ENCODE measurements around the gene NELFCD. TPM values are rescaled to one million over a fixed set of nuclear protein-coding genes. Genes with fewer than 3 reads are reported as not detected.

The NELFCD gene
- total RNA-seq, 1 experiment from 2014 or later = 88.2 TPM

DNA sequence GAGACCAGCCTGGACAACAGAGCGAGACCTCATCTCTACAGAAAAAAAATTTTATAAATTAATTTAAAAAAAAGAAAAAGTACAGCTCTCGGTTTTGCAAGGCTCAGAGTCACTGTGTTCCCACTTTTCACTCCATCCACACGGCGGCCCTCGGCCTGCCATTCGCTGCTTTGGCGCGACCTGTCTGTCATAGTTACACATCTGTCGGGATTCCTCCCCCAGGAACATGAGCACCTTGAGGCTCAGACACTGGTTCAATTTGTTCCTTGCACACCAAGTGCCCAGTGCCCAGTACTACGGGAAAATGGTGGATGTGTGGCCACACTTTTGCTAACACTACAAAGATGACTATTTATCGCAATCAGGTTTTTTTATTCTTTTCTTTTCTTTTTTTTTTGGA, 17.6 kb downstream of the NELFCD start (continued):
- TF ChIP-seq, protein P1, sequence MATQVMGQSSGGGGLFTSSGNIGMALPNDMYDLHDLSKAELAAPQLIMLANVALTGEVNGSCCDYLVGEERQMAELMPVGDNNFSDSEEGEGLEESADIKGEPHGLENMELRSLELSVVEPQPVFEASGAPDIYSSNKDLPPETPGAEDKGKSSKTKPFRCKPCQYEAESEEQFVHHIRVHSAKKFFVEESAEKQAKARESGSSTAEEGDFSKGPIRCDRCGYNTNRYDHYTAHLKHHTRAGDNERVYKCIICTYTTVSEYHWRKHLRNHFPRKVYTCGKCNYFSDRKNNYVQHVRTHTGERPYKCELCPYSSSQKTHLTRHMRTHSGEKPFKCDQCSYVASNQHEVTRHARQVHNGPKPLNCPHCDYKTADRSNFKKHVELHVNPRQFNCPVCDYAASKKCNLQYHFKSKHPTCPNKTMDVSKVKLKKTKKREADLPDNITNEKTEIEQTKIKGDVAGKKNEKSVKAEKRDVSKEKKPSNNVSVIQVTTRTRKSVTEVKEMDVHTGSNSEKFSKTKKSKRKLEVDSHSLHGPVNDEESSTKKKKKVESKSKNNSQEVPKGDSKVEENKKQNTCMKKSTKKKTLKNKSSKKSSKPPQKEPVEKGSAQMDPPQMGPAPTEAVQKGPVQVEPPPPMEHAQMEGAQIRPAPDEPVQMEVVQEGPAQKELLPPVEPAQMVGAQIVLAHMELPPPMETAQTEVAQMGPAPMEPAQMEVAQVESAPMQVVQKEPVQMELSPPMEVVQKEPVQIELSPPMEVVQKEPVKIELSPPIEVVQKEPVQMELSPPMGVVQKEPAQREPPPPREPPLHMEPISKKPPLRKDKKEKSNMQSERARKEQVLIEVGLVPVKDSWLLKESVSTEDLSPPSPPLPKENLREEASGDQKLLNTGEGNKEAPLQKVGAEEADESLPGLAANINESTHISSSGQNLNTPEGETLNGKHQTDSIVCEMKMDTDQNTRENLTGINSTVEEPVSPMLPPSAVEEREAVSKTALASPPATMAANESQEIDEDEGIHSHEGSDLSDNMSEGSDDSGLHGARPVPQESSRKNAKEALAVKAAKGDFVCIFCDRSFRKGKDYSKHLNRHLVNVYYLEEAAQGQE (IDR thresholded peaks at IDR 0.05; ENCODE audit: low read depth) = no peak
- TF ChIP-seq POLR2A (IDR thresholded peaks at IDR 0.05; ENCODE audit: borderline replicate concordance, extremely low read depth, insufficient read depth, insufficient read length) = no peak

DNA sequence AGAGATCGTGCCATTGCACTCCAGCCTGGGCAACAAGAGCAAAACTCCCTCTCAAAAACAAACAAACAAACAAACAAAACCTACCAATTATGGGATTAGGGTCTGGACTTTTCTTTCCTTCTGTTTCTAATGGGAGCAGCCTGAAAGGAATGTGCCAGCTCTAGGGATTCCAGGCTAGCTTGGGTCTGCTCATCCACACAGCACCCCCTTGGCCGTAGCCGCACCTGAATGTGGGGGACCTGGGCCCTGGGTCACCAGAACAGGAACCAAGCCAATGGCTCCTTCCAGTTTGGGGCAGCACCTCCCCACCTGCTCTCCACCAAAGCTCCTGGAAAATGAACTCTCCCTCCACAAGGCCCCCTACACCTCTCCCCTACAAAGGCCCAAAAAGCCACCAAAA, 19.3 kb downstream of the NELFCD start:
- Histone ChIP-seq H3K36me3 (ENCODE audit: control insufficient read depth in 1 of 2, insufficient read depth in 2 of 2, low read length in 2 of 2) (peaks cover 19 to 28% of the 10 kb centered on the region in 2 experiments; a peak in 3 of 4 replicates), H3K9me2 (ENCODE audit: insufficient read depth) (no peaks in the 10 kb centered on the region), H3K4me3 (replicated peaks in 1 of 2; ENCODE audit: low read depth in 1 of 2, low read length in 2 of 2) (no peak overlapping the region), H4K20me1 (ENCODE audit: insufficient read depth) (no peaks in the 10 kb centered on the region), H3K9ac (ENCODE audit: low read length) (no peak overlapping the region), H3K27ac (ENCODE audit: low read depth, low read length) (no peak overlapping the region), H3K9me3 (ENCODE audit: control insufficient read depth in 1 of 2, insufficient read depth in 1 of 2, low read depth in 1 of 2, low read length in 2 of 2) (no peaks in the 10 kb centered on the region), H3K27me3 (ENCODE audit: insufficient read depth, low read length) (no peaks in the 10 kb centered on the region), H3K4me1 (ENCODE audit: control insufficient read depth in 1 of 2, insufficient read depth in 2 of 2, low read length in 2 of 2) (peaks cover 0 to 5% of the 10 kb centered on the region in 2 experiments; a peak in 3 of 4 replicates), H3K4me2 (ENCODE audit: low read length) (no peak overlapping the region), H2AFZ (ENCODE audit: low read depth, low read length, poor library complexity, severe bottlenecking) (no peak overlapping the region), H3K79me2 (ENCODE audit: insufficient read depth, low read length) (peaks cover 15% of the 10 kb centered on the region; the same call in 1 of the 2 replicates)
- no peak for ATAC-seq
- no peak for DNase-seq (ENCODE audit: low read depth, low spot score)
- intact Hi-C loops (cut with micrococcal nuclease) = no loop called here
- BruUV-seq (replicated peaks) = no TSS peak
- ChIA-PET CTCF (no interaction called here), RAD21 (ENCODE audit: low non-redundant PET in 1 of 2, low total read pairs in 2 of 2, uncharacterized antibody in 2 of 2, unreplicated experiment in 2 of 2) (interaction anchor here in 1 of 2 experiments (0.7 kb wide), 1 partner anchor 16 kb away, joined by 4 read pairs; no protein-coding TSS in a partner anchor), POLR2A (no interaction called here)
- TF ChIP-seq ZNF274 (IDR thresholded peaks at IDR 0.05; ENCODE audit: low read depth, low read length) = no peak
- TF ChIP-seq, protein P2, sequence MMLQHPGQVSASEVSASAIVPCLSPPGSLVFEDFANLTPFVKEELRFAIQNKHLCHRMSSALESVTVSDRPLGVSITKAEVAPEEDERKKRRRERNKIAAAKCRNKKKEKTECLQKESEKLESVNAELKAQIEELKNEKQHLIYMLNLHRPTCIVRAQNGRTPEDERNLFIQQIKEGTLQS (IDR thresholded peaks at IDR 0.05) = no peak
- TF ChIP-seq YY1 (IDR thresholded peaks at IDR 0.05; ENCODE audit: extremely low read depth, insufficient replicate concordance, low read depth, low read length) = no peak
- TF ChIP-seq POLR2AphosphoS5 (IDR thresholded peaks at IDR 0.05; ENCODE audit: low read depth, low read length) = no peak
- no peak for TF ChIP-seq CBX3 (IDR thresholded peaks at IDR 0.05; ENCODE audit: low read depth)
- no peak for TF ChIP-seq CEBPB (IDR thresholded peaks at IDR 0.05; ENCODE audit: low read depth)
- TF ChIP-seq POLR2A (IDR thresholded peaks at IDR 0.05; ENCODE audit: borderline replicate concordance, extremely low read depth, insufficient read depth, insufficient read length) = no peak
- TF ChIP-seq, protein P3, sequence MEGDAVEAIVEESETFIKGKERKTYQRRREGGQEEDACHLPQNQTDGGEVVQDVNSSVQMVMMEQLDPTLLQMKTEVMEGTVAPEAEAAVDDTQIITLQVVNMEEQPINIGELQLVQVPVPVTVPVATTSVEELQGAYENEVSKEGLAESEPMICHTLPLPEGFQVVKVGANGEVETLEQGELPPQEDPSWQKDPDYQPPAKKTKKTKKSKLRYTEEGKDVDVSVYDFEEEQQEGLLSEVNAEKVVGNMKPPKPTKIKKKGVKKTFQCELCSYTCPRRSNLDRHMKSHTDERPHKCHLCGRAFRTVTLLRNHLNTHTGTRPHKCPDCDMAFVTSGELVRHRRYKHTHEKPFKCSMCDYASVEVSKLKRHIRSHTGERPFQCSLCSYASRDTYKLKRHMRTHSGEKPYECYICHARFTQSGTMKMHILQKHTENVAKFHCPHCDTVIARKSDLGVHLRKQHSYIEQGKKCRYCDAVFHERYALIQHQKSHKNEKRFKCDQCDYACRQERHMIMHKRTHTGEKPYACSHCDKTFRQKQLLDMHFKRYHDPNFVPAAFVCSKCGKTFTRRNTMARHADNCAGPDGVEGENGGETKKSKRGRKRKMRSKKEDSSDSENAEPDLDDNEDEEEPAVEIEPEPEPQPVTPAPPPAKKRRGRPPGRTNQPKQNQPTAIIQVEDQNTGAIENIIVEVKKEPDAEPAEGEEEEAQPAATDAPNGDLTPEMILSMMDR (IDR thresholded peaks at IDR 0.05 in 2 of 3, conservative IDR thresholded peaks at IDR 0.05 in 1 of 3; ENCODE audit: borderline replicate concordance in 1 of 3, insufficient read depth in 1 of 3, low read depth in 2 of 3, low read length in 2 of 3) = no peak
- no peak for TF ChIP-seq ZFX (IDR thresholded peaks at IDR 0.05)
- TF ChIP-seq RAD21 (IDR thresholded peaks at IDR 0.05; ENCODE audit: low read depth) = no peak
- TF ChIP-seq, protein P1 (IDR thresholded peaks at IDR 0.05; ENCODE audit: low read depth) = no peak
- no peak for TF ChIP-seq JUND (IDR thresholded peaks at IDR 0.05)
